Neutrophil (primary cell): Measurements from ENCODE around the gene LTBP4.
A peak's percentile ranks its signal among the peaks of the same experiment; 100 is the strongest.

Experiments
- H3K27ac ChIP-seq: fragments of 200-600 bp; sonication (generic); 2 replicates; pipeline ENCODE4 v1.5.1; 2016; ENCODE audit warnings: mild to moderate bottlenecking, moderate library complexity
- H3K27me3 ChIP-seq: fragments of 200-600 bp; sonication (generic); 2 replicates; pipeline ENCODE4 v1.6.0; 2016; ENCODE audit warnings: mild to moderate bottlenecking
- H3K36me3 ChIP-seq: fragments of 200-600 bp; sonication (generic); 2 replicates; pipeline ENCODE4 v1.5.1; 2017
- H3K4me1 ChIP-seq, 2 experiments: fragments of 200-600 bp in 1 of 2; sonication (generic) in 1 of 2; 1 replicate in 1 of 2; 2 replicates in 1 of 2; pipeline versions ENCODE4 v1.5.1 to v1.6.1; 2013 to 2016; ENCODE audit warnings: low read depth in 1 of 2, low read length in 1 of 2, mild to moderate bottlenecking in 1 of 2, moderate library complexity in 1 of 2; ENCODE audit not compliant: control insufficient read depth in 1 of 2, insufficient read depth in 1 of 2
- H3K4me3 ChIP-seq, 2 experiments: fragments of 200-600 bp in 1 of 2; sonication (generic) in 1 of 2; 1 replicate in 1 of 2; 2 replicates in 1 of 2; pipeline ENCODE4 v1.5.1; 2013 to 2016; ENCODE audit warnings: low read depth in 1 of 2, low read length in 1 of 2, mild to moderate bottlenecking in 1 of 2, moderate library complexity in 1 of 2
- H3K9me3 ChIP-seq: fragments of 200-600 bp; sonication (generic); 2 replicates; pipeline ENCODE4 v1.5.1; 2016
- CTCF ChIP-seq: fragments of 200-600 bp; sonication (generic); IDR thresholded peaks from 2 replicates; pipeline ENCODE4 v1.5.1; 2016; ENCODE audit warnings: antibody characterized with exemption

LTBP4 gene

DNA sequence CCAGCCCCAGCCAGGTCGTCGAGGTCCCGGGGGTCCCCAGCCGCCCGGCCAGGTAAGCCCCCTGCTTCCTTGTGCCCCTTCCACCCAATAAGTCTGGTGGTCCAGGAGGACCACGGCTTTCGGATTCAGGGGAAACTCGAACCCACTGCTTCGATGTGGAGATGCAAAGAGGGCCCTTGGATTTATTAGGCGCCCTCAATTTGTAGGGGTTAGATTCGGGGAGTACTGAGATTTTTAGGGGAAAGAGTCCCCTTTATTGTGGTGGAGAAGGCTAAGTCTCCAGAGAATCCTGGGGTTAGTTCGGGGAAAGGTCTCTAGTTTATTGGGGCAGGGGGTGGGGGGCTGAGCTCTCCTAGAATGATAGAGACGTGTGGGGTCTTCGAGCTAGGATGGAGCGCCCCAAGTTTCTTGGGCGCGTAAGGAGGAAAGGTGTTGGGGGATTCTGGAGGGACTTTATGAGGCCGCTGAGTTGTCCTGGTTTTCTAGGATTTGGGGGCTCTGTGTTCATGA, 3.8 kb upstream of the LTBP4 start:
- H3K27me3 ChIP-seq: peaks cover 88% of the 10 kb centered on the region
- no peak overlapping the region for H3K27ac ChIP-seq
- H3K4me1 ChIP-seq: peaks cover 4 to 23% of the 10 kb centered on the region in 2 experiments
- H3K4me3 ChIP-seq: peak overlapping the region in 1 of 2 experiments; percentile 18
- no peak for TF ChIP-seq CTCF
- H3K36me3 ChIP-seq: peaks cover 1% of the 10 kb centered on the region
- no peaks in the 10 kb centered on the region for H3K9me3 ChIP-seq

DNA sequence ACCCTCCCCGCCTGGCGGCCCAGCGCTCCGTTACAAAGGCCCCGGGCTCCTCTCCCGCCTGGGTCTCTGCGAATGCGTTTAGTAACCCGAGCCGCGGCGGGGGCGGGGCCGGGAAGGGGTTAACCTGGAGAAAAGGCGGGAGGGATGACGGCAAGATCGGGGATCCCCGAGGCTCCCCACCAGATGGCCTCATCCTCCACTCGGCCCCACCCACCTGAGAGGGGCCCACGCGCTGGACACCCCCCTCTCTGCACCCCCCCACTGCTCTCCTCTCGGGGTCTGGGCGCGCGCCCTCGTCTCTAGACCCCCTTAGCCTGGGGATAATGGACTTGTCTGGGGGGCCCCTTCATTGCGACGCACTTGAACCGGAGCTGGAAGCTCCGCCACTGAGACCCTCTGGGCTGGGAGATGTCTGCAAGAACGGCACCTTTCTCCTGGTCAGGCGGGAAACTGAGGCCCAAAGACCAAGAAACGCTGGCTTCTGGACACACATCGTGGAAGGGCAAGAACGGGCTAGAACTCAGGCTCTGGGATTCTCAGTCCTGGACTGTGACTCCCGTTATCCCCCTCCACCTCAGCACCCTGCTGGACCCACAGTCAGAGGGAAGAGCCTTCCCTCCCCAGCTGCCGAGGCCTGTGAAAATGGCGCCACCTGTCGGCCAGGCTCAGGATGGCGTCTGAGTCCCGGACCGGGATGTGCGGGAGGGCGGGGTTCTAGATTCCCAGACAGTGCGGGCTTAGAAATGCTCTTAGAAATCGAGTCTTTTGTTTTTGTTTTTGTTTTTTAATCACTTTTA, 2.9 kb upstream of the LTBP4 start:
- H3K9me3 ChIP-seq: no peaks in the 10 kb centered on the region
- no peak overlapping the region for H3K27ac ChIP-seq
- H3K4me1 ChIP-seq: peaks cover 4 to 24% of the 10 kb centered on the region in 2 experiments
- no peak overlapping the region for H3K4me3 ChIP-seq
- H3K27me3 ChIP-seq: peaks cover 97% of the 10 kb centered on the region
- peak; percentile 97 for TF ChIP-seq CTCF
- H3K36me3 ChIP-seq: no peaks in the 10 kb centered on the region

DNA sequence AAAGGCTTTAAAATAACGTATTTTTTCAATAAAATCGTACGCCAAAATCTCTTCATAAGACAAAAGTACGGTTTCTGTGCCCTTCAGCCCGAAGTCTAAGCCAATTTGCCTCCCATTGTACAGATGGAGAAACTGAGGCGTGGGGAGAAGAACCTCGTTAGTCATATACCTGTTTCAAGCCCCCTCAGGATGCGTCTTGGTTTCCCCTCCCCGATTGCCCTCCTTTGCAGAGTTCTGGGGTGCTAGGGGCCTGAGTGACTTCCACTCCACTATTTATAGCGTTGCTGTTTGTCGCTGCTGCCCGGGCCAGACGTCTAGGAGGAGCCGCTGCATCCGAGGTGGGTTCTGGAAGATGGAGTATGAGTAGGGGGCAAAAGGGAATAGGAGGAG, 2.3 kb upstream of the LTBP4 start:
- Histone ChIP-seq H3K27me3 (peaks cover 100% of the 10 kb centered on the region), H3K27ac (no peak overlapping the region), H3K4me3 (no peak overlapping the region), H3K9me3 (no peaks in the 10 kb centered on the region), H3K36me3 (no peaks in the 10 kb centered on the region), H3K4me1 (peaks cover 7 to 30% of the 10 kb centered on the region in 2 experiments)
- no peak for TF ChIP-seq CTCF

GRCh38 chr19:40599331-40599901, 1.8 kb upstream of the LTBP4 start:
- Histone ChIP-seq H3K27me3 (peaks cover 100% of the 10 kb centered on the region), H3K9me3 (no peaks in the 10 kb centered on the region), H3K36me3 (no peaks in the 10 kb centered on the region), H3K27ac (no peak overlapping the region), H3K4me3 (no peak overlapping the region), H3K4me1 (peaks cover 12 to 35% of the 10 kb centered on the region in 2 experiments)
- no peak for TF ChIP-seq CTCF

DNA sequence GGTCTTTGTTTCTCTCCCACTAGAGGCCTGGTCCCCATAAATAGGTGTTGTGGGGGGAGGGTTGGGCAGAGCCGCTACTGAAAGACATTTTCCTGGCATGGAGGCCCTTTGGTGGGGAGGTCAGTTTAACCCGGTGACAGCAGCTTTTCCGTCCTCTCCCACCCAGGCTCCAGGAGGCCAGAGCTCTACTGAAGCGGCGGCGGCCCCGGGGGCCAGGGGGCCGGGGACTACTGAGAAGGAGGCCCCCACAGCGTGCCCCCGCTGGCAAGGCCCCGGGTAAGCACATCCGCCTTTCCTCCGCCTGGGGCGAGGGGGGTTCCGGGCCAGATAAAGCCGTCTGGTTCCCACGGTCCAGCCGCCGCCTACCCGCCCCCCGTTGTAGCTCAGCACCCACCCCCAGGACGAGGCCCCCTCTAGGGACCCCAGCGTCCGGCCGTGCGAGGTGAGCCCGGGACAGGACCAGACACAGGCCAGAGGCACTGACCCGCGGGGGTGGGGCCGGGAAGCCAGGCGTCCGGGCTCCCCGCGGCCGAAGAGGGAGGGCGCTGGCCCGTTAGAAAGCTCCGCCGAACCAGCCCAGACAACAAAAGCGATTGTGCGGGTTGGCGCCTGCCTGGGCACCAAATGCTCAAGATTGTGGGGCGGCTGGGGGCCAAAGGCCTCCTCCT, 1.1 kb upstream of the LTBP4 start:
- Histone ChIP-seq H3K4me1 (peaks cover 18 to 39% of the 10 kb centered on the region in 2 experiments), H3K27me3 (peaks cover 100% of the 10 kb centered on the region), H3K36me3 (no peaks in the 10 kb centered on the region), H3K4me3 (no peak overlapping the region), H3K27ac (no peak overlapping the region), H3K9me3 (no peaks in the 10 kb centered on the region)
- TF ChIP-seq CTCF: no peak
